H1 (cell line): ENCODE measurements around the gene TNNI2. TPM values are rescaled to one million over a fixed set of nuclear protein-coding genes. Genes with fewer than 3 reads are reported as not detected.

ENCODE experiments used
- CTCF ChIA-PET: fragments of 300-600 bp; sonication (Branson Sonifier 250); formaldehyde crosslinking; loops from one replicate; lab custom pipeline; 2021; ENCODE audit not compliant: partially characterized antibody; lab: Charles Lee
- POLR2A ChIA-PET: fragments of 300-600 bp; sonication (Branson Sonifier 250); formaldehyde crosslinking; loops from one replicate; lab custom pipeline; 2021; ENCODE audit warnings: inconsistent platforms; ENCODE audit not compliant: partially characterized antibody; lab: Charles Lee
- DNase-seq, 2 experiments: peaks; one replicate each; pipeline versions ENCODE4 v3.0.0 to v3.0.0-alpha.2; 2010 to 2022; ENCODE audit warnings: low spot score in 2 of 2, low read depth in 1 of 2, mixed read lengths in 1 of 2
- FAIRE-seq: peaks from 2 replicates; lab custom pipeline; 2011; peaks lifted over from hg19 to GRCh38; lab: Jason Lieb, UNC
- H2AFZ ChIP-seq: 2 replicates; pipeline ENCODE4 v1.8.1; 2012; ENCODE audit warnings: low read length, inconsistent platforms
- H2AK5ac ChIP-seq: 2 replicates; pipeline ENCODE4 v1.6.1; 2013; ENCODE audit warnings: low read depth, low read length
- H2BK120ac ChIP-seq: replicated peaks from 2 replicates; pipeline ENCODE3; 2013; ENCODE audit warnings: low read depth, low read length, inconsistent platforms
- H2BK12ac ChIP-seq: 2 replicates; pipeline ENCODE4 v1.6.1; 2013; ENCODE audit warnings: low read depth, low read length
- H2BK15ac ChIP-seq: 2 replicates; pipeline ENCODE4 v1.6.1; 2013; ENCODE audit warnings: low read length
- H2BK20ac ChIP-seq: 2 replicates; pipeline ENCODE4 v1.6.1; 2013; ENCODE audit warnings: low read length
- H2BK5ac ChIP-seq: 2 replicates; pipeline ENCODE4 v1.6.1; 2013; ENCODE audit warnings: low read depth, low read length
- H3K14ac ChIP-seq: 2 replicates; pipeline ENCODE4 v1.6.1; 2013; ENCODE audit warnings: inconsistent platforms; ENCODE audit not compliant: insufficient read length
- H3K18ac ChIP-seq: 2 replicates; pipeline ENCODE4 v1.6.1; 2013; ENCODE audit warnings: low read length; ENCODE audit errors: extremely low read depth
- H3K23ac ChIP-seq: 2 replicates; pipeline ENCODE4 v1.6.1; 2013; ENCODE audit warnings: inconsistent platforms; ENCODE audit not compliant: insufficient read length
- H3K23me2 ChIP-seq: 2 replicates; pipeline ENCODE4 v1.6.1; 2013; ENCODE audit warnings: low read depth, low read length
- H3K27ac ChIP-seq: 2 replicates; pipeline ENCODE4 v1.6.1; 2011; ENCODE audit warnings: low read depth, low read length, inconsistent platforms
- H3K27me3 ChIP-seq, 4 experiments: replicated peaks in 1 of 4; 1 replicate in 1 of 4; 2 replicates in 3 of 4; pipeline versions ENCODE4 v1.6.1 to v1.8.1; 2011 to 2013; ENCODE audit warnings: low read length in 3 of 4, mild to moderate bottlenecking in 3 of 4, inconsistent platforms in 2 of 4, mixed read lengths in 2 of 4, moderate library complexity in 1 of 4; ENCODE audit not compliant: control insufficient read depth in 3 of 4, insufficient read depth in 3 of 4; ENCODE audit errors: extremely low read depth in 1 of 4
- H3K36me3 ChIP-seq, 4 experiments: 2 replicates each; pipeline versions ENCODE4 v1.6.1 to v1.8.1; 2011 to 2013; ENCODE audit warnings: mild to moderate bottlenecking in 4 of 4, low read length in 3 of 4, moderate library complexity in 2 of 4, control low read depth in 1 of 4, inconsistent platforms in 1 of 4; ENCODE audit not compliant: insufficient read depth in 4 of 4, control insufficient read depth in 2 of 4
- H3K4ac ChIP-seq: replicated peaks from 2 replicates; pipeline ENCODE3; 2013; ENCODE audit warnings: low read length, low read depth, mixed read lengths, inconsistent platforms; ENCODE audit not compliant: insufficient read length
- H3K4me1 ChIP-seq, 4 experiments: replicated peaks in 1 of 4; 1 replicate in 1 of 4; 2 replicates in 3 of 4; pipeline versions ENCODE4 v1.6.1 to v1.8.1; 2011 to 2013; ENCODE audit warnings: low read length in 3 of 4, inconsistent platforms in 2 of 4, mixed read lengths in 1 of 4; ENCODE audit not compliant: insufficient read depth in 4 of 4, control insufficient read depth in 3 of 4
- H3K4me2 ChIP-seq, 2 experiments: 2 replicates each; pipeline versions ENCODE4 v1.6.1 to v1.8.1; 2011 to 2013; ENCODE audit warnings: low read depth in 2 of 2, low read length in 2 of 2, control low read depth in 1 of 2, inconsistent platforms in 1 of 2, mild to moderate bottlenecking in 1 of 2; ENCODE audit not compliant: insufficient read depth in 1 of 2
- H3K4me3 ChIP-seq, 4 experiments: fragments of 200-600, 300-600 bp in 1 of 4; sonication (generic), shearing (Covaris generic), sonication (Bioruptor Twin) in 1 of 4; 2 replicates each; pipeline versions ENCODE4 v1.5.1 to v1.8.1; 2011 to 2016; ENCODE audit warnings: low read length in 4 of 4, low read depth in 3 of 4, control low read depth in 2 of 4, inconsistent platforms in 2 of 4, mild to moderate bottlenecking in 2 of 4, mixed read lengths in 1 of 4, moderate library complexity in 1 of 4; ENCODE audit not compliant: insufficient read depth in 2 of 4; ENCODE audit errors: extremely low read depth in 1 of 4
- H3K56ac ChIP-seq: replicated peaks from 2 replicates; pipeline ENCODE3; 2013; ENCODE audit warnings: low read depth, mild to moderate bottlenecking, mixed read lengths, low read length, inconsistent platforms; ENCODE audit not compliant: insufficient read length
- H3K79me1 ChIP-seq: 2 replicates; pipeline ENCODE4 v1.6.1; 2013; ENCODE audit warnings: low read depth, low read length, control low read depth
- H3K79me2 ChIP-seq, 2 experiments: 2 replicates each; pipeline versions ENCODE4 v1.6.1 to v1.8.1; 2012 to 2013; ENCODE audit warnings: low read length in 2 of 2, mild to moderate bottlenecking in 2 of 2, inconsistent platforms in 1 of 2; ENCODE audit not compliant: insufficient read depth in 2 of 2, control insufficient read depth in 1 of 2
- H3K9ac ChIP-seq, 4 experiments: replicated peaks in 1 of 4; 1 replicate in 1 of 4; 2 replicates in 3 of 4; pipeline versions ENCODE4 v1.6.1 to v1.8.1; 2011 to 2013; ENCODE audit warnings: low read depth in 3 of 4, low read length in 3 of 4, control low read depth in 2 of 4, mild to moderate bottlenecking in 2 of 4, moderate library complexity in 2 of 4, inconsistent platforms in 1 of 4; ENCODE audit errors: extremely low read depth in 1 of 4
- H3K9me3 ChIP-seq, 2 experiments: 2 replicates each; pipeline versions ENCODE4 v1.6.1 to v1.8.1; 2012 to 2013; ENCODE audit warnings: mild to moderate bottlenecking in 2 of 2, moderate library complexity in 2 of 2, control low read depth in 1 of 2, inconsistent platforms in 1 of 2, low read depth in 1 of 2, low read length in 1 of 2, mixed read lengths in 1 of 2; ENCODE audit not compliant: insufficient read depth in 2 of 2
- H4K20me1 ChIP-seq, 2 experiments: replicated peaks in 1 of 2; 2 replicates each; pipeline versions ENCODE3 to v1.8.1; 2011 to 2013; ENCODE audit warnings: inconsistent platforms in 2 of 2, low read length in 2 of 2, mild to moderate bottlenecking in 1 of 2; ENCODE audit not compliant: insufficient read depth in 2 of 2, control insufficient read depth in 1 of 2
- H4K5ac ChIP-seq: 2 replicates; pipeline ENCODE4 v1.6.1; 2013; ENCODE audit warnings: low read length, low read depth, mixed read lengths, inconsistent platforms; ENCODE audit not compliant: insufficient read length
- H4K8ac ChIP-seq: 2 replicates; pipeline ENCODE4 v1.8.0; 2013; ENCODE audit warnings: mild to moderate bottlenecking, moderate library complexity, low read length, inconsistent platforms; ENCODE audit not compliant: insufficient read depth; ENCODE audit errors: extremely low read depth
- H4K91ac ChIP-seq: replicated peaks from 2 replicates; pipeline ENCODE3; 2013; ENCODE audit warnings: low read length, mixed read lengths, inconsistent platforms; ENCODE audit not compliant: insufficient read length
- ASH2L ChIP-seq: fragments of 200-600, 300-600 bp; sonication (generic); IDR thresholded peaks from one replicate; pipeline ENCODE4 v1.7.1; 2017; ENCODE audit warnings: low read length
- EGR1 ChIP-seq: IDR thresholded peaks from 2 replicates; pipeline ENCODE4 v1.6.1; 2011; ENCODE audit warnings: low read depth, low read length, borderline replicate concordance
- EP300 ChIP-seq, 2 experiments: IDR thresholded peaks; 1 replicate in 1 of 2; 2 replicates in 1 of 2; pipeline ENCODE4 v1.6.1; 2011 to 2012; ENCODE audit warnings: low read depth in 2 of 2, low read length in 2 of 2, mild to moderate bottlenecking in 2 of 2, borderline replicate concordance in 1 of 2, inconsistent platforms in 1 of 2, moderate library complexity in 1 of 2
- SAP30 ChIP-seq: fragments of 300-600 bp; sonication (generic); IDR thresholded peaks from 2 replicates; pipeline ENCODE4 v1.7.1; 2012; ENCODE audit warnings: low read length, moderate library complexity, mild to moderate bottlenecking, inconsistent platforms; ENCODE audit not compliant: insufficient read depth, insufficient replicate concordance
- WGBS, 2 experiments: shearing (Covaris generic) in 1 of 2; methylation state at CpG; one replicate each; pipeline versions ENCODE4 v1.1.6 to v1.1.7; 2013 to 2015; ENCODE audit warnings: low lambda C conversion rate in 2 of 2, mixed read lengths in 2 of 2, inconsistent platforms in 1 of 2, low coverage in 1 of 2, missing lambda C conversion rate in 1 of 2; ENCODE audit not compliant: insufficient replicate concordance in 2 of 2, insufficient coverage in 1 of 2, insufficient read length in 1 of 2; ENCODE audit errors: extremely low coverage in 1 of 2, missing lambda C conversion rate in 1 of 2; 5-methylcytosine and 5-hydroxymethylcytosine counted together
- polyA plus RNA-seq, 7 experiments: library from polyadenylated mRNA; depleted of rRNA in 3 of 7; stranded (reverse) in 5 of 7; unstranded in 2 of 7; fragments of >200 nt in 5 of 7; fragments of 200-250 nt in 2 of 7; gene quantifications; 1 replicate in 5 of 7; 2 replicates in 1 of 7; 4 replicates in 1 of 7; pipeline versions ENCODE4 v1.2.1 to v1.2.3, GENCODE V29; 2011 to 2013; ENCODE audit warnings: missing spikeins in 2 of 7, mixed read lengths in 2 of 7
- total RNA-seq: library from RNA; stranded (reverse); fragmentation: NEBNext Ultra II Directional; extraction: Animal tissue kit (Norgen Biotek cat#: 25700); gene quantifications from 2 replicates; pipeline ENCODE4 v1.2.1, GENCODE V29; 2021

The TNNI2 gene
- total and polyA plus RNA-seq, 2 of the 8 experiments (the other 6 are each of a cell fraction or from before 2014, with no cell fraction given), result not detected

- Histone ChIP-seq H2BK15ac (no peak overlapping the region), H3K23me2 (no peaks in the 10 kb centered on the region), H4K8ac (peak overlapping the region; percentile 35; the same call in 1 of the 2 replicates), H2BK12ac (no peak overlapping the region), H3K27me3 (no peaks in the 10 kb centered on the region), H2AK5ac (0 out of 2 replicates have a peak overlapping the region, but pooled peaks have one; percentile 53), H3K23ac (no peak overlapping the region), H4K5ac (no peak overlapping the region), H3K4me1 (peaks cover 0 to 3% (median 0%) of the 10 kb centered on the region in 4 experiments; a peak in 1 of 7 replicates), H3K79me1 (no peaks in the 10 kb centered on the region), H2BK120ac (no peak overlapping the region), H3K79me2 (no peaks in the 10 kb centered on the region), H3K9ac (no peak overlapping the region), H3K9me3 (no peaks in the 10 kb centered on the region), H2BK5ac (no peak overlapping the region), H2AFZ (no peak overlapping the region), H3K4ac (no peak overlapping the region), H3K36me3 (no peaks in the 10 kb centered on the region), H3K27ac (no peak overlapping the region), H3K4me3 (no peak overlapping the region), H4K91ac (no peak overlapping the region), H3K4me2 (no peak overlapping the region), H4K20me1 (no peaks in the 10 kb centered on the region), H3K56ac (no peak overlapping the region), H2BK20ac (no peak overlapping the region), H3K14ac (no peak overlapping the region), H3K18ac (no peak overlapping the region)
- FAIRE-seq, result no peak
- DNase-seq, result no peak
- ChIA-PET CTCF (interaction anchor here (1.5 to 15.7 kb wide), 3 partner anchors 12 to 309 kb away, joined by 6 to 232 read pairs (median 7); no protein-coding TSS in a partner anchor), POLR2A (no interaction called here)
- TF ChIP-seq SAP30 (no peak), EGR1 (no peak), ASH2L (no peak), EP300 (IDR thresholded peaks at IDR 0.05; ENCODE audit: borderline replicate concordance in 1 of 2, low read depth in 2 of 2, low read length in 2 of 2) (no peak)
- WGBS, 2 experiments, result 93% methylated on average over 1 of the region's 1 CpG; no CpG with 5 or more reads in 1 of the 2 experiments
Measured at GRCh38 chr11:1845095-1845429, 6.3 kb downstream of the TNNI2 start.
